Activated T-cell treated with anti-CD3 and anti-CD28 coated beads, Interleukin-2, amount 50 U/mL, for 48 hours (primary cell): Measurements from ENCODE around the gene ITGB1BP1.
A peak's percentile ranks its signal among the peaks of the same experiment; 100 is the strongest.

Source experiments
- DNase-seq, 2 experiments: peaks; one replicate each; pipeline ENCODE4 v3.0.0-alpha.2; 2020

ITGB1BP1 gene, protein sequence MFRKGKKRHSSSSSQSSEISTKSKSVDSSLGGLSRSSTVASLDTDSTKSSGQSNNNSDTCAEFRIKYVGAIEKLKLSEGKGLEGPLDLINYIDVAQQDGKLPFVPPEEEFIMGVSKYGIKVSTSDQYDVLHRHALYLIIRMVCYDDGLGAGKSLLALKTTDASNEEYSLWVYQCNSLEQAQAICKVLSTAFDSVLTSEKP

DNA sequence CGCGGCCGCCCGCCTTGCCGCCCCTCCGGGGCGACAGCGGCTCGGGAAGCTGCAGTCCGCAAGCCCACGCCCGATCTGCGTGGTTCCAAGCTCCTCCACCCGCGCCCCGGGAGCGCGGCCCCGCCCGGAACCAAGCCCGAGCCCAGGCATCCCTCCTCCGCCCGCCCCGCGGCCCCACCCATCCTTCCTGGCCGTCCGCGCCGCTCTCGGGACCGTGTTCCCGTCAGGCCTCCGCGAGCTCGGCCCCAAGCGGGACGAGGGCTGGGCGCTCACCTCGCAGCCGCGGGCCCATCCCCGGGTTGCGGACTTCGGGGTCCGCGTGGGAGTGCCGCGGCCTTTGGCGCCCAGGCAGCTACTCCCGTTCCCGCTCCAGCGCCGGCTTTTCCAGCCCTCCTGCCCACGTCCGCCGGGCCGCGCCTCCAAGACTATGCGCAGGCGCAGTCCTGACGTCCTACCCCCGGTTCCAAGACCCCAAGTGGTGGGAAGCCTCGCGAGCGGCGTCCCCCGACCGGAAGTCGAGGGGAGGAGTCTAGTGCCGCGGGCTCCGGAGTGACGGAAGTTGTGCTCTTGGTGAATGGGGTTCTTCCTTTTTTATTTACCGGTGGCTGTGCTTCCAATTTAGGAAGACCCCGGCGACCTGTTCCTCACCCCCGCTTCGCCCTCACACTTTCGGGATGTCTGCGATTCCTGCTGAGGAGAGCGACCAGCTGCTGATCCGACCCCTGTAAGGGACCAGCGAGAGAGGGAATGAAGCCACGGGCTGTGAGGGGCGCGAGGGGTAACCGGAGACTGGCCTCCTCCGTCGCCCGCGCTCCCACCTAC is at the start of gene ITGB1BP1, which contains the start of gene CPSF3:
ITGB1BP1 (minus strand) TSS at position 429 of the 822 bp plus-strand sequence. CDS start 4,831 bp downstream, outside the sequence.
CPSF3 (plus strand) TSS at position 555 of the 822 bp plus-strand sequence; CDS start at position 675, 120 bp downstream.
- DNase-seq = peak; percentile 97 to 99

DNA sequence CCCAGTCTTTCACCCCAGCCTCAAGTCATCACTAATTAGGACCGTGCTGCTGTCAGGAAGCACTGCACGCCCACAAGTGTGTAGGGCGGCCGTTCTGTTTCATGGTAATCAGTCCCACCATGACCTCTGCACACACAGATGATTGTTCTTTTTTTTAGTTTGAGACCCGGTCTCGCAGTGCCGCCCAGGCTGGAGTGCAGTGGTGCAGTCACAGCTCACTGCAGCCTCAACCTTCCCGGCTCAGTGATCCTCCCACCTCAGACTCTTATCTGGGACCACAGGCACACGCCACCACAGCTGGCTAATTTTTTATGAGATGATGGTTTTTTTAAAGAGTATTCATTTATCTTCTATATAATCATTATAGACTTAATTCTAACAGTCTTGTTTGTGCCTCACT is 49.2 kb upstream of the ITGB1BP1 start:
- no peak for DNase-seq

DNA sequence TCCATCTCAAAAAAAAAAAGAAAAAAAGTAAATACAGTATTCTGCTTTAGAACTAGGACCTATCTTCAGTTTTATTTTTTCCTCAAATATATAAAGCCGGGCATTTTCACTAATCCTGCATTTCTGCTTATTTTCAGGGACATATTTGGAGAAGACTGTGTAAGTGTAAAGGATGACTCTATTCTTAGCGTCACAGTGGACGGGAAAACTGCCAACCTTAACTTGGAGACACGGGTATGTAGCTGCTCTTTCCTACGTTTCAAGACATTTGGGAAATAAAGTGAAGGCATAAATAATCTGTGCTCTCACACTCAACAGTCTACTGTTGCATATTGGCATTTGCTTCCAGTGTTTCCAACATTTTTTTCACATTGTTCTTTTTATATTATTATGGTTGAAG is 47.9 kb upstream of the ITGB1BP1 start:
- DNase-seq = no peak

DNA sequence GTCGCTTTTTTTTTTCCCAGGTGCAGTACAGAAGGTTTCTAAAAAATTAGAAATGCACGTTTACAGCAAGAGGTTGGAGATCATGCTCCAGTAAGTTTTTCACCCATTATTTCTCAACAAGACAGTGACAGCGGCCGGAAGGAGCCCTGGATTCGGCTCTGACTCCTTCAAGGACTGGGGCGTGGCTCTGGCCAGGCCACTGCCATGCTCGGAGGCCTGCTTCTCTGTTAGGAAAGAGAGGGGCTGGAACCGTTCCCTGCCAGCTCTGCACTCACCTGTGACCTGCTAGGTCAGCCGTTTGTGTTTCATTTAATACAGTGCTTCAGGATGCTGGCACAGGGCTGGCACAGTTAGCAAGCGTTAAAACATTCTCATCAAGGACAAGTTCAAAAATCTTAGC is 44.4 kb upstream of the ITGB1BP1 start:
- DNase-seq = no peak

DNA sequence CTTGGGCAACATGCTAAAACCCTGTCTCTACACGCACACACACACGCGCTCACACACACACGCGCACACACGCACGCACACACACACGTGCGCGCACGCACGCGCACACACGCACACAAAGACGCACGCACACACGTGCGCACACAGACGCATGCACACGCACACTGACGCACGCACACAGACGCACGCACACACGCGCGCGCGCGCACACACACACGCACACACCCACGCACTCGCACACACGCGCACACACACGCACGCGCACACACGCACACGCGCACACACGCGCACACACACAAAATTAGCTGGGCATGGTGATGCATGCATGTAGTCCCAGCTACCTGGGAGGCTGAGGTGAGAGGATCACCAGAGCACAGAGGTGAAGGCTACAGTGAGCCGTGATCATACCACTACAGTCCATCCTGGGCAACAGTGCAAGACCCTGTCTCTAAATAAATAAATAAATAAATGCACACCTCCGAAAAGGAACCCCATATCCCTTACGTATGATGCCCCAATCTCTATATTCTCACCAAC is 42.9 kb upstream of the ITGB1BP1 start:
- DNase-seq = no peak

DNA sequence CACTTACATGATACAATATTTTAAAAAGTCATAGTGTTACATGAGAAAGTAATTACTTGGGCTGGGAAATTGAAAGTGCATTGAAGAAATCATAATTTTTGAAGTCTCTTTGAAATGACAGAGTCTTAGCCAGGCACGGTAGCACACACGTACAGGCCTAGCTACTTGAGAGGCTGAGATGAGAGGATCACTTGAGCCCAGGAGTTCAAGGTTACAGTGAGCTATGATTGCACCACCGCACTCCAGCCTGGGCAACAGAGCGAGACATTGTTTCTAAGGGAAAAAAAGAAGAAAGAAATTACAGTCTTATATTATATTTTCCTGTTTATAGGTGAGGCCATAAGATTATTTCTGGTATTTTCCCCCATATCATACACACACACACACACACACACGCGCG is 41.8 kb upstream of the ITGB1BP1 start:
- no peak for DNase-seq

DNA sequence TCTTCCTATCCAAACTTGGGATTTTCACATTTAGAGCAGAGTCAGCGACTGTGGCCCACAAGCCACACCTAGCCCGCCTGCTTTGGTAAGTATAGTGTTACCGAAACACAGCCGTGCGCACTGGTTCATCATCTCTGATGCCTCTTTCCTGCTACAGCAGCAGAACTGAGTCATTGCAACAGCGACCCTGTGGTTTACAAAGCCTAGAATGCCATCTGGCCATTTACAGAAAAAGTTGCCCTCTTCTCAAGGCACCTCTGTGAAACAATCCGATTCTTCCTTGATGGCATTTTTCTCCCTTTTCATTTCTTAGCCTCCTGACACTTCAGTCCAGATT is 40.3 kb upstream of the ITGB1BP1 start:
- DNase-seq = peak; percentile 32 to 46

DNA sequence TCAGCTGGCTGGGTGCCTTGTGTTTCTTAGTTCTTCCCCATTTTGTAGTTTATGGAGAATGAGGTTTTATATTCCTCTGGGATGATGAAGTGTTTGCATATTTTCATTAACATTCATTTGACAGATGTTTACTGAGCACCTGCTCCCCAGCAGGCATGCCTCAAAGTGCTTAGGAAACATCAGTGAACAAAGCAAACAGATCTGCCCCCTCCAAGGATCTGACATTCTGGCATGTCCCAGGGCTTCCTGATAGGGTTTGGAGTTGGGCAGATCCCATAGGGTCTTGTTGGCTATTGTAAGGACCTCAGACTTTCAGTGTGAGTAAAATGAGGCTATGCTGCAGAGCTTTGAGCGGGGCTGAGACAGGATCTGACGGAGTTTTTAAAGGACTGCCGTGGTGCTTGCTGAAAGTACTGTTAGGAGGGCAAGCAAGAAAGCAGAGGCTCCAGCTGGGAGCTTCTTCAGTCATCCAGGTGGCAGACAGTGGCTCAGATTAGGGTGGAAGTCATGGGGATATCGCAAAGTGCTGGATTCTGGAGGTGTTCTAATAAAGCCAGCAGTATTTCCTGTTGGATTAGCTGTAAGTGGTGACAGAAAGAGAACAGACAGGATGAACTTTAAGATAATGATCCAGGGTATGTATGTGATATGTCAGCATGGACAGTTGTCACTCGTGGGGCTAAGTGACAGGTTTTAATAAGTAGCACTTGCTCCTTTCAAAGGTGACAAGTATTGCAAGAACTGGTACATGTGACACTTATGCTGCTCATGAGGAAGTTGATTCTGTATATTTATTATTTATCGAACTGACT is 39.8 kb upstream of the ITGB1BP1 start:
- no peak for DNase-seq

DNA sequence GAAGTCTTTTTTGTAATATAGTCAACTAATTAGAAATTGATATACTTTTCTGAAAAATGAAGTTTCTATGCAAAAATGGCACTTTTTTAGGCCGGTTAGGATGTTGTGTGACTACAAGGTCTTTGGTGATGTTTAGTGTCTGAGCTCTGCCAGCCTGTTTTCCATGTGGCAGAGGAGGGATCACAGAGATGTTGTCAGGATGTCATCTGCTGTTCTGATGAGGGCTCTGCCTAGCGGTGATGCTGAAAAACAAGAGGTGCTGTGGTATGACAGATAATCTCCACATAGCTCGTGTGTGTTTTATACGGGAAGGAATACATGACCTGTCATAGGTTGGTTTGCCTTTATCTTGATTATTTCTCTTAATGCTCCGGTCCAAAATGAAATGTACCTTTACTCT is 39.0 kb upstream of the ITGB1BP1 start:
- DNase-seq = no peak

DNA sequence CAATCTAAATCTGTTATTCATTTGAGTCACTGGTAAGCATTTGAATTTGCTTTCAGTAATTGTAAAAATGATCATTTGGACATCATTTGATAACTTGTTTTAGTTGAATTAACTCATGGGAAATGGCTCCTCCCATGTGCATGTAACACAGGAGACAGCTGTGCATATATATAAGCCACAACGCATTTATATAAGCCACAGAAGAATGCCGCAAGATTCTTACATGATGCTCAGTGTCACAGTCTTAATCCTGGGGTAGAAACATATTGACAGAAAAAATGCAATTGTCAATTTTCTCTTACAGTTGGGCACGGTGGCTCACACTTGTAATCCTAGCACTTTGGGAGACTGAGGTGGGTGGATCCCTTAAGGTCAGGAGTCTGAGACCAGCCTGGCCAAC is 37.8 kb upstream of the ITGB1BP1 start:
- DNase-seq = no peak

DNA sequence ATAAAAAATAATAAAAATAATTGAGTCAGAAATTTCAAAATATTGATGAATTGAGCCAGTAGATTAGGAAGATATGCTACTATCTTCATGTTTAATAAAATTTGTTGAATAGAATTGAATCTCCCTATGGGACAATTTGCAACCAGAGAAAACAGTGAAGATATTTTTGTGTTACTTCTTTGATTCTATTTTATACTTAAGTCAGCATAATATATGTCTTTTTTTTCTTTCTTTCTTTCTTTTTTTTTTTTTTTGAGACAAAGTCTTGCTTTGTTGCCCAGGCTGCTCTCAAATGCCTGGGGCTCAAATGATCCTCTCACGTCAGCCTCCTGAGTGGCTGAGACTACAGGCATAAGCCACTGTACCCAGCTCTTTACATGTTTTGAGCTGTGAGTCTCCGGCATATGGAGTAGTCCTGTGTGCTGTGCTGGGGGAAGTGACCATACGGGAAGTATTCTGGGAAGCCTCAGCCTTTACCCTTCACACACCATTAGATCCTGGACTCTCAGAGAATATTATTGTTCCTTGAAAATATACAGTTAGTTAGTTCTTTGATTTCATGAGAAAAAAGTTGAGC is 37.2 kb upstream of the ITGB1BP1 start:
- DNase-seq = no peak

DNA sequence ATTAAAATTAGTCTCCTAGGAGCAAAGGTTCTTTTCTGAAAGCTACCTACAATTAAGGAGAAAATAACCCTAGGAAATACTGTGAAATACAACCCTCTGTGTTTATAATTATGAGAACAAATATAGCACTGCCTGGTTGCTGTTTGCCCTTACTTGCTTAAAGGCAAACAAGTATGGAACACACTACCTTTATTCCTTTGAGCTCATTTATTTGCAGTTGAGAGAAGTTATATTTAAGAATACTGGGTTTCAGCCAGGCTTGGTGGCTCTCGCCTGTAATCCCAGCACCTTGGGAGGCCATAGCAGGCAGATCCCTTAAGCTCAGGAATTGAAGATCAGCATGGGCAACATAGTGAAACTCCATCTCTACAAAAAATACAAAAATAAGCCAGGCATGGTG is 27.9 kb upstream of the ITGB1BP1 start:
- DNase-seq = no peak

DNA sequence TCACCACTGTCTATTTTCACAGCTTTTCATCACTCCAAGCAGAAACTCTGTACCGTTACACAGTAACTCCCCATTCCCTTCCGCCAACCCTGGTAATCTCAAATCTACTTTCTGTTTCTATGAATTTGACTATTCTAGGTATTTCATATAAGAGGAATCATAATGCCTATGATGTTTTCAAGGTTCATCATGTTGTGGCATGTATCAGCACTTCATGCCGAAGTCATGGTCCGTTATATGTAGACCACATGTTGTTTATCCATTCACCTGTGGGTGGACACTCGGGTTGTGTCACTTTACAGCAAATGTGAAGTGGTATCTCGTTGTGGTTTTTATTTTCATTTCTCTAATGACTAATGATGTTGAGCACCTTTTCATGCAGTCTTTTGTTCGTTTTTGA is 21.8 kb upstream of the ITGB1BP1 start:
- no peak for DNase-seq

DNA sequence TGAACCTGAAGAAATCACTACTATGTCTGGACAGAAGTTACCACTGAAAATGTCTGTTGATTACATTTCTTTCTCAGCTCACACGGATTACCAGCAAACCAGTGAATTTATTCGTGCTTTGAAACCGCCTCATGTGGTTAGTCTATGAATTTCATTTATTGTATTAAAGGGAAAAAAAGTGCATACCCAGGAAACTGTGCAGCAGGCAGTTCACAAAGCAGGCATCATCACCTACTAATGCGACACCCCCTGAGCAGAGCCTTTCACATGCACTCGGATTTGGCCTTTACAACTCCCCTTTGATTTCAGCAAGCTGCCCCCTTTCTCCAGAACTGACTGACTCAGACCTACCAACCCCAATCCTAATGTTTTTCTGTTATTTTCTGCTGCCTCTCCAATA is 20.2 kb upstream of the ITGB1BP1 start:
- no peak for DNase-seq

DNA sequence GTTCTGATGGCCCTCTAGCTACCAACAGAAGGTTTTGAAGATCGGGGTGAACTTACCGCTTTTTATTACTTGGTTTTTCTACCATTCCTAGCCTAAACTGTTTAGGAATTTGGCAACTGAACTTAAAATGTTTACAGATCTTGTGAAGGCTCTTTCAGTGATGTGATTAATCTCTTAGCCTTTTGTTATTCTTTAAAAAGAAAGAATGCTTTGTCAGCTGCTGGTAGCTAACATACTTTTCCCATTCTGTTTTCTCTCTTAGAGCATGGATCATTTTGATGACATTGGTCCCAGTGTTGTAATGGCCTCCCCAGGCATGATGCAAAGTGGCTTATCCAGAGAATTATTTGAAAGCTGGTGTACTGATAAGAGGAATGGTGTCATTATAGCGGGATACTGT is 18.2 kb upstream of the ITGB1BP1 start:
- no peak for DNase-seq

DNA sequence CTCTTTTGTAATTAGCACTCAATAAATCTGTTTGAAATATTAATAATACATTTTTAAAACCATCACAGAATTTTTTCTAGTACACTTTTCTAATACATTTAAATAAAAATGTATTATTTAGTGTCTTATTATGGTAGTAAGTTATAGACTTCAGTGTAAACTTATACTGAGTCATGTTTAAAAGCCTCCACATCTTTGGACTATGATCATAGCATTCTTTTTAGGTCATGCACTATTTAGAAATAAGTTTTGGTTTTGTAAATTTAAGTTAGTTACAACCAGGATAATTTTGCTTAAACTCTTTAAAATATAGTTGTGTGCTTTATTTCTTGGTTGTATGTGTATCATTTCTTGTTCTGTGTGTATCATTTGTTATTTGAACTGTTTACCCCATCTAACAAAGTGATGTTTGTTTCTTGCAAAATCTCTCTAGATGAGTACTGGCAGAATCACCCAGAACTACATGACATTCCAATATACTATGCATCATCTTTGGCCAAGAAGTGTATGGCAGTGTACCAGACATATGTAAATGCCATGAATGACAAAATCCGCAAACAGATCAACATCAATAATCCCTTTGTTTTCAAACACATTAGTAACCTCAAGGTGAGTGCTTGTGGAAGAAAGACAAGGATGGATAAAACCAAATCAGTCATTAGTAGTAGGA is 16.9 kb upstream of the ITGB1BP1 start:
- no peak for DNase-seq

DNA sequence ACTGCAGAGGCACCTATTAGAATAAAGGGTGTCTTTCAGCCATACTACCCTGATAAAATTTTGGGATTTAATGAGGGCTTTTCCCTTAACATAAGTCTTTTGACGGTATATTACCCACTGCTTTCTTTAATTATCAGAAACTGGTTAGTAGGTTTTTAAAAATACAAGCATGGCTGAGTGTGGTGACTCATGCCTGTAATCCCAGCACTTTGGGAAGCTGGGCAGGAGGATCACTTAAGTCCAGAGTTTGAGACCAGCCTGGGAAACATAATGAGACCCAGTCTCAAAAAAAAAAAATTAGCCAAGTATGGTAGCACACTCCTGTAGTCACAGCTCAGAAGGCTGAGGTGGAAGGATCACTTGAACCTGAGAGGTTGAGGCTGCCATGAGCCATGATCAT is 16.2 kb upstream of the ITGB1BP1 start:
- no peak for DNase-seq

DNA sequence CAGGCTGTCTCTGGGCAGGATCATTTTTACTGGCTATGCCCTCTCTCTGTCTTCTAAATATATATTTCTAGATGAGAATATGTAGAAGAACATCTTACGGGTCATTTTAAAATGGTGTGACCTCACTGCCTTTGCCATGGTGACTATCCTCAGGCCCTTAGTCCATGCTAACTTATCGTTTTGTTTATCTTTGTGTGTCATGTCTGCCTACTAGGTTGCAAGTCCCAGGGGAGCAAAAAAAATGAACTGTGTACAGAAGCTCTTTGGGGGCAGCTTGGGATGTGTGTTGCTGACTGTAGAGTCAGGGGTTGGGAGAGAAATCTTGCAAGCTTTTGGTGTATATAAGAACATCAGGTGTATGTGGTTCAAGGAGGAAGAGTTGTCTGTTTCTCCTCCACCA is 11.2 kb upstream of the ITGB1BP1 start:
- no peak for DNase-seq

DNA sequence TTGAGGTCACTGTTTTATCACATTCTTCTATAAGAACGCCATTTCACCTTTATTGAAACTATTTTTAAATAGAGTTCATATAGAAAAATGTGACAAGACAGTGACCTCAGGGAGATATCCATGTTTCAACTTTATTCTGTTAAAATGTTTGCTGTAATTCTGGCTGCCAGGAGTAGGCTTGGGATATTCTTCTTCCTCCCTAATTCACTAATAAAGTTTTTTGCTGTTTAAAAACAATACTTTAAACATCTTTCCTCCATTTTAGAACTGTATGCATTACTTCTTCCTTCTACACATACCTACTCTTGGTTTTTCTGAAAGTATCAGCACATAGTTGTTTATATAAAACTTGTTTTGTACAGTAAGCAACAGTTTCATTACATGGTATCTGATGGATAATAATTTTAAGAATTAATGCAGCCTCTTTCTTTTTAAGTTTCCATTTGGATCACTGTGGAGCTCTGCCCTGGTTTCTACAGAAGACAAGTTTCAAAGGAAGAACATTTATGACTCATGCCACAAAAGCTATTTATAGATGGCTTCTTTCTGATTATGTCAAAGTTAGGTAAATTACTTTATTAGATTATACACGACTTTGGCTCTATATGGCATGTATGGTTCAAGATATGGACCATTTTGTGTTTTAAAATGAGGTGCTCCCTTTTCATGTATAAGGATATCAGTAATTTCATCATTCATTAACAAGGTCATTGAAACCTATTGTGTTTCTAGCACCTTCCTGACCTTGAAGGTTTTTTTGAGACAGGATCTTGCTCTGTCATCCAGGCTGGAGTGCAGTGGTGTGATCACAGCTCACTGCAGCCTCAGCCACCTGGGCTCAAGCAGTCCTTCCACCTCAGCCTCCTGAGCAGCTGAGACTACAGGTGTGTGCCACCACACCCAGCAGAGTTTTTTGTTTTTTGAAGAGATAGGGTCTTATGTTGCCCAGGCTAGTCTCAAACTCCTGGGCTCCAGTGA is 7.3 kb upstream of the ITGB1BP1 start:
- DNase-seq = no peak

DNA sequence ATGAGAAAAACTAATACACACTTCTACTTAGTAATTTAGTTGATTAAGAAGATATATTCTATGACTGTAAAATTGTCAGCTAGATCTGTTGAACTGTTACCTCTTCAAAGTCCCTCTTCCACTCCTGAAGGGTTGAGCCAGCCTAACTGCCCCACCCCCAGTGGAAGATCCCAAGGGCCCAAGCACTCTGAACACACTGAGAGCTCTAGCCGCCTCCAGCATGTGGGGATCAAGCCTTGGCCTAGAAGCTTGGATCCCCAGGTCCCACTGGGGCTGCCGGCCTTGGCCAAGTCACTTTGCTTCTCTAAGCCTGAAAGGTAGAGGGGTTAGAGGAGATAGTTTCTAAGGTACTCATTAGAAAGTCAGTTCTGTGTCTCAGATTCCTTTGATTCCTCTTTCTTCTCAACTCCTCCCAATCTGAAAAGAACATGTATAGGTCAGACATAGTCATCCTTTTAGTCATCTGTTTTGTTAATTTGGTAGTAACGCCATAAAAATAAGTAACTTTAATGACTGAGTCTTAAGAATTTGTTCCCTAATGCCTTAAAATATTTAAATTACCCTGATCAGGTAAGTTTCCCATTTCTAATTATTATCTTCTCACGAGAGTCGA is 5.7 kb upstream of the ITGB1BP1 start:
- no peak for DNase-seq
